Suprapubic skin (tissue), 3 donors: ENCODE measurements around the gene CACNB4.

Experiments used
- CTCF ChIP-seq, 2 donors: fragments of 200-600 bp in 1 of 2; fragments of 450-650 bp in 1 of 2; sonication (generic) in 1 of 2; IDR thresholded peaks; one replicate each; pipeline ENCODE4 v1.5.1; 2016 to 2019; ENCODE audit warnings: antibody characterized with exemption in 2 of 2, mild to moderate bottlenecking in 1 of 2, moderate library complexity in 1 of 2
- POLR2A ChIP-seq, 2 donors: fragments of 450-650 bp; IDR thresholded peaks; one replicate each; pipeline ENCODE4 v1.6.1; 2017; ENCODE audit warnings: antibody characterized with exemption in 2 of 2, mild to moderate bottlenecking in 2 of 2, moderate library complexity in 2 of 2

DNA sequence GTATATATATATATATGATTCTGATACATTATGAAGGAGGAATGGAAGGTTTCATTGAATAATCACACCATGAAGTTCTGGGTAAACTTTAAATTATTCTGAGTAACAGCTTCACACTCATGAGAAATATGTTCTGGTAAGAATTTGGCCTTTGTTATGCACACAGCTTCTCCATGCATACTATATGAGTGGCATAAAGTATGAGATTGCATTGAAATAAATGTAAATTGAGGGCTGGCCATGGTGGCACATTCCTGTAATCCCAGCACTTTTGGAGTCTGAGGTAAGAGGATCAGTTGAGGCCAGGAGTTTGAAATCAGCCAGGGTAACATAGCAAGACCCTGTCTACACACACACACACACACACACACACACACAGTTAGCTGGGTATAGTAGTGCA, 220.6 kb downstream of the CACNB4 start:
- no peak for TF ChIP-seq POLR2A (IDR thresholded peaks at IDR 0.05)
- TF ChIP-seq CTCF (IDR thresholded peaks at IDR 0.05) = no peak
